Measurements from ENCODE around the gene SUN2.

DNA sequence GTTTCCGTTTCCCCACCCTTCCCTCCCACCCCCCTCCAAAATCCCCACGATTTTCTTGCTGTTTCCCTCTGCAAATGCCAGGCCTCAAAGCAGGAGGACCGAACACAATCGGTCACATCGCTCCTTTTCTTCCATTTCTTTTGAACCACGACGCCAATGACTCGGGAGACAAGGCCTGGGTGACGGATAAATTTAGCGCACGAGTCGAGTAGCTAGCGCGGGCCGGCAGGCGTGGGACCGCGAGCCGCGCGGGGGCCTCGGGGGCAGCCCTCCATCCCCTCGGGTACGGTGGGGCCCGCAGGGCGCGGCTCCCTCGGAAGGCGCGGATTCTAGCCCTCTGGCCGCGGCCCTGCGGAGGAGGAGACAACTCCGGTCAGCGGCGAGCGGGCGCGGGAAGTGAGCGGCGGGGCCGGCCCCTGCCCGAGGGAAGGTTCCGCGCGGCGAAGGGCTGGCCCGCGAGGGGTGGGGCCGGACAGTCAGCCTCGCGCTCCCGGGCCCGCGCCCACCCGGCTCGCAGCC is 55.5 kb downstream of the SUN2 start:
- no peak for TF ChIP-seq SMC3 (conservative IDR thresholded peaks at IDR 0.05; ENCODE audit: poor library complexity)
- TF ChIP-seq, protein P1, sequence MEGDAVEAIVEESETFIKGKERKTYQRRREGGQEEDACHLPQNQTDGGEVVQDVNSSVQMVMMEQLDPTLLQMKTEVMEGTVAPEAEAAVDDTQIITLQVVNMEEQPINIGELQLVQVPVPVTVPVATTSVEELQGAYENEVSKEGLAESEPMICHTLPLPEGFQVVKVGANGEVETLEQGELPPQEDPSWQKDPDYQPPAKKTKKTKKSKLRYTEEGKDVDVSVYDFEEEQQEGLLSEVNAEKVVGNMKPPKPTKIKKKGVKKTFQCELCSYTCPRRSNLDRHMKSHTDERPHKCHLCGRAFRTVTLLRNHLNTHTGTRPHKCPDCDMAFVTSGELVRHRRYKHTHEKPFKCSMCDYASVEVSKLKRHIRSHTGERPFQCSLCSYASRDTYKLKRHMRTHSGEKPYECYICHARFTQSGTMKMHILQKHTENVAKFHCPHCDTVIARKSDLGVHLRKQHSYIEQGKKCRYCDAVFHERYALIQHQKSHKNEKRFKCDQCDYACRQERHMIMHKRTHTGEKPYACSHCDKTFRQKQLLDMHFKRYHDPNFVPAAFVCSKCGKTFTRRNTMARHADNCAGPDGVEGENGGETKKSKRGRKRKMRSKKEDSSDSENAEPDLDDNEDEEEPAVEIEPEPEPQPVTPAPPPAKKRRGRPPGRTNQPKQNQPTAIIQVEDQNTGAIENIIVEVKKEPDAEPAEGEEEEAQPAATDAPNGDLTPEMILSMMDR (IDR thresholded peaks at IDR 0.05; ENCODE audit: poor library complexity, severe bottlenecking) = no peak
- TF ChIP-seq EP300 (conservative IDR thresholded peaks at IDR 0.05; ENCODE audit: poor library complexity, severe bottlenecking) = no peak
- TF ChIP-seq EZH2 (IDR thresholded peaks at IDR 0.05; ENCODE audit: borderline replicate concordance, insufficient read depth, low read length, poor library complexity, severe bottlenecking) = no peak
- TF ChIP-seq, protein P2, sequence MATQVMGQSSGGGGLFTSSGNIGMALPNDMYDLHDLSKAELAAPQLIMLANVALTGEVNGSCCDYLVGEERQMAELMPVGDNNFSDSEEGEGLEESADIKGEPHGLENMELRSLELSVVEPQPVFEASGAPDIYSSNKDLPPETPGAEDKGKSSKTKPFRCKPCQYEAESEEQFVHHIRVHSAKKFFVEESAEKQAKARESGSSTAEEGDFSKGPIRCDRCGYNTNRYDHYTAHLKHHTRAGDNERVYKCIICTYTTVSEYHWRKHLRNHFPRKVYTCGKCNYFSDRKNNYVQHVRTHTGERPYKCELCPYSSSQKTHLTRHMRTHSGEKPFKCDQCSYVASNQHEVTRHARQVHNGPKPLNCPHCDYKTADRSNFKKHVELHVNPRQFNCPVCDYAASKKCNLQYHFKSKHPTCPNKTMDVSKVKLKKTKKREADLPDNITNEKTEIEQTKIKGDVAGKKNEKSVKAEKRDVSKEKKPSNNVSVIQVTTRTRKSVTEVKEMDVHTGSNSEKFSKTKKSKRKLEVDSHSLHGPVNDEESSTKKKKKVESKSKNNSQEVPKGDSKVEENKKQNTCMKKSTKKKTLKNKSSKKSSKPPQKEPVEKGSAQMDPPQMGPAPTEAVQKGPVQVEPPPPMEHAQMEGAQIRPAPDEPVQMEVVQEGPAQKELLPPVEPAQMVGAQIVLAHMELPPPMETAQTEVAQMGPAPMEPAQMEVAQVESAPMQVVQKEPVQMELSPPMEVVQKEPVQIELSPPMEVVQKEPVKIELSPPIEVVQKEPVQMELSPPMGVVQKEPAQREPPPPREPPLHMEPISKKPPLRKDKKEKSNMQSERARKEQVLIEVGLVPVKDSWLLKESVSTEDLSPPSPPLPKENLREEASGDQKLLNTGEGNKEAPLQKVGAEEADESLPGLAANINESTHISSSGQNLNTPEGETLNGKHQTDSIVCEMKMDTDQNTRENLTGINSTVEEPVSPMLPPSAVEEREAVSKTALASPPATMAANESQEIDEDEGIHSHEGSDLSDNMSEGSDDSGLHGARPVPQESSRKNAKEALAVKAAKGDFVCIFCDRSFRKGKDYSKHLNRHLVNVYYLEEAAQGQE (IDR thresholded peaks at IDR 0.05; ENCODE audit: borderline replicate concordance) = no peak
- no peak for TF ChIP-seq POLR2AphosphoS5 (IDR thresholded peaks at IDR 0.05)
- TF ChIP-seq TAF1 (IDR thresholded peaks at IDR 0.05; ENCODE audit: low read depth) = no peak
- no peak for TF ChIP-seq MXI1 (conservative IDR thresholded peaks at IDR 0.05; ENCODE audit: poor library complexity, severe bottlenecking)

Data from neural cell (in vitro differentiated cells).